HG03025 (cell line): ENCODE results near the gene ADAMTS17.
A peak's percentile ranks its signal among the peaks of the same experiment; 100 is the strongest.

Experiments
- ATAC-seq: cut with Tn5 transposase; IDR thresholded peaks from one replicate; pipeline ENCODE4 v1.9.1; 2021; ENCODE audit warnings: mild to moderate bottlenecking, moderate library complexity; ENCODE audit not compliant: unreplicated experiment, low FRiP score

The ADAMTS17 gene

GRCh38 chr15:100341750-100342560 lies at the start of gene ADAMTS17:
TSS of gene ADAMTS17 (minus strand) at chr15:100341975. CDS start at chr15:100341899, 76 bp downstream.
- peak; percentile 93 for ATAC-seq

DNA sequence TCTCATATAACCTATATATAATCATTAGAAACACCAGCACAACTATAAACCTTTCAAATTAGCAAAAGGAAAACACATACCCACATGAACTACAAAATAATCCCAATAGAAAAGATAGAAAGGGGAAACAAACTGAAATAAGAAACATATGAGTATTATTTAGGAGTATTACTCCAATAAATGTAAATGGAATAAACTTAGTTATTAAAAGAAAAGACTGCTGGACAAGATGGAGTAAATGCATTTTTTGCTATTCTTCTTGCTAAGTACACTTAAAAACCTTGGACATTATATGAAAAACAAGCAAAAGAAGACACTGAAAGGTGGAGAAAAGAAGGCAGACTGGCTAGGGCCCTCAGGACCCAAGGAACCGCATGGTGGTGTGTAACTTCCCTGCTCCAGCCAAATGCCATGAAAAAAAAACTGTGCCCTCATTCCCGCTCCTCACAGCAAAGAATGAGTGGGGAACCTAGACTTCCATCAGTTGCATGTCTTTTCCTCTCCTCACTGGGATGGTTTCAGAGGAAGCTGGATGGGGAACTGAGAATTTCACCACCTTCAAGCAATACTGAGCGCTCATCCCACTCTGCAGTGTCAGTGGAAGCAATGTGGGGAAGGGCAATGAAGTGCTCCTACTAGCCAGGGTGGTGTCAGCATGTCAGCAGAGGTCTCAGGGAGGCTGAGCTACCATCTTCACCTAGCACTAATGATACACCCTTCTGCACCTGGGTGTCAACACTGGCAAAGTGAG lies 43.7 kb upstream of the ADAMTS17 start:
- no peak for ATAC-seq

GRCh38 chr15:100384108-100384410 lies 42.3 kb upstream of the ADAMTS17 start:
- no peak for ATAC-seq

- ATAC-seq, result no peak
Observed at GRCh38 chr15:100383302-100384107, 41.7 kb upstream of the ADAMTS17 start.

- no peak for ATAC-seq
Observed at GRCh38 chr15:100373942-100374341, 32.2 kb upstream of the ADAMTS17 start.

GRCh38 chr15:100373120-100373896 lies 31.5 kb upstream of the ADAMTS17 start:
- ATAC-seq, result no peak

GRCh38 chr15:100372739-100373119 lies 31.0 kb upstream of the ADAMTS17 start:
- ATAC-seq, result no peak

GRCh38 chr15:100355342-100355741 lies 13.6 kb upstream of the ADAMTS17 start:
- no peak for ATAC-seq

DNA sequence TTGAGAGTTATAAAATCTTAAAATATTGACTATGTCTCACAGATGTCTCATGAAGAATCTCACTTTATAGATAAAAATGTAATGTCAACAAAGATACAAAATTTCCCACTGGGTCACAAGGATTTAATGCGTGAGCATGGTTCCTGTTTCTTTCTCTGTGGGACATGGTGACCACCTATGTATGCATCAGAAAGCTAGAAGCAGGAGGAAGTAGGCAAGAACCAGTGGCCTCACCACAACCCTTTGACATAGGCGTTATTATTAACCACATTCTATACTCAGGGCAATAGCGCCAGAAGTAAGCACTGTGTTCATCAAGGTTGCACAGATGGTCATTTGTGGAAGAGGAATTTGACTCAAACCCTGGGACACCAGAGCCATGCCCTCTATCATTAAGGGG lies 11.7 kb upstream of the ADAMTS17 start:
- ATAC-seq, result no peak

DNA sequence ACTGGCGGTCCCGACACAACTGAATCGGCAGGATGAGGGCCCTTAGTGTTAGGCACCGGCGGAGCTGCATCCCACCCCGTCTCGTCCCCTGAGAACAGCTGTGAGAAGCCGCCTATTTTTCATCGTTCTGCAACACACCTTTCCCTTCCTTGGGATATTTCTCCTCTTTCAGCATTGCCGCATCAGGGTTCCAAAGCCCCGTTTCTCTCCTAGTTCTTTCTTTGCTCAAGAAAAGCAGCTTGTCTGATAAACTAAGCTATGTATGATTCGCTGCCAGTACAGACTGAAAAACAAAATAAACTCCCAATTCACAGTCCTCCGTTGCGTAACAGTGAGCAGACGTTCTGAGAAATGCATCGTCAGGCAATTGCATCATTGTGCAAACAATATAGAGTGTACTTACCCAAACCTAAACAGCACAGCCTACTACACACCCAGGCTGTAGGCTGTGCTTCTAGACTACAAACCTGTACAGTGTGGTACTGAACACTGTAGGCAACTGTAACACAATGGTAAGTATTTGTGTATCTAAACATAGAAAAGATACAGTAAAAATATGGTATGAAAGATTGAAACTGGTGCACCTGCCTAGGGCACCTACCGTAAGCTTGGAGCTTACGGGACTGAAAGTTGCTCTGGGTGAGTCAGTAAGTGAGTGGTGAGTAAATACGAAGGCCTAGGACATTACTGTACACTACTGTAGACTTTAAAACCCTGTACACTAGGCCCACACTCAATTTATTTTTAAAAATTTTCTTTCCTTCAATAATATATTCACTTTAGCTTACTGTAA lies 8.9 kb upstream of the ADAMTS17 start:
- no peak for ATAC-seq

DNA sequence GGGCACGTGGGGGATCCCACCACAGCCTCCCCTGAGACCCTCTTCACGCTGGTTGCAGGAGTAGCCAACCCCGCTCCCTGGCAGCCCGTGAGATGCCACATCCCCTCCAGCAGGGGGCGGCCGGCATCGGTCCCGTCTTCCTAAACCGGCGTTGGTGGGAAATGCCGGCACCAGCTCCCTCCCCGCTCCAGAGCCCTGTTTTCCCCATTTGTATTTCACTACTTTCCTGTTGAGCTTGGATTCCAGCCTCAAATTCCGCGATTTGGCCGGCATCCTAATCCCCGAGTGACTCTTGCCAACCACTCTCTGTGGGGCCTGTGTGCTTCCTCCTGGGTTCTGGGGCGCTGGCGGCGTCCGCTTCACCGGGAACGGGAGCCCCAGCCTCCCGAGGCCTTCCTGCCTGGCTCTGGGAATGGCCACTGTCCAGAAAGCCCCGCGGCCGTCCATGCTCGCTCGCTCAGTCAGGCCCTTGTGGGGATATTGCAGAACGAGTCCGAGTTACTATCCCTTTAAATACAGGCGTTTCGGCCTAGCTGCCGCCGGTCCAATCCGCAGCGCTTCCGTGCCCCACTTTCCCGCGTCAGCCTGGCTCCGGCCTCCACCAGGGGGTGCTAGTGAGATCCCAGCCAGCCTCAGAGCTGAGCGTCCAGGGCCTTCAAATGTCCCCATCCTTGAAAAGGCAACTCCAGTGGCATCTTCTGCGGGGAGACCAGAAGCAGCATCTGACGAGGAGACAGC lies 8.1 kb upstream of the ADAMTS17 start:
- ATAC-seq, result peak; percentile 96

DNA sequence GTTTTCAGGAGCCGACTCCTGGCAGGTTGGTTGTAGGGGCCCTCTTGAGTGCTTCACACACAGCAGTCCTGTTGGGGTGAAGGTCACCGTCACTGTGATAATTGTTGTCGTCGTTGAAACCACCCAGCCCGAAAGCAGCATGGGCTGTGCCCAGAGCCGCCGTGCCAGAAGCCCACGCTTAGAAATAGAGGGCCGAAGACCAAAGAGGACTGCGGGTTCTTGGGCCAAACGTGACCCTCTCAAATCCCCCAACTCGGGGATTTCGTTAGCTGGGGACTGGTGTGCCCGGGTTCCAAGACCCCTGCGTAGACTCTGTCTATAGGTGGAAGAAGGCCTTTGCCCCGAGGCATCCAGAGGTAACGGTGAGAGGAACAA lies 7.5 kb upstream of the ADAMTS17 start:
- no peak for ATAC-seq

GRCh38 chr15:100348578-100348977 lies 6.8 kb upstream of the ADAMTS17 start:
- no peak for ATAC-seq

GRCh38 chr15:100346866-100347512 lies 5.2 kb upstream of the ADAMTS17 start:
- no peak for ATAC-seq

DNA sequence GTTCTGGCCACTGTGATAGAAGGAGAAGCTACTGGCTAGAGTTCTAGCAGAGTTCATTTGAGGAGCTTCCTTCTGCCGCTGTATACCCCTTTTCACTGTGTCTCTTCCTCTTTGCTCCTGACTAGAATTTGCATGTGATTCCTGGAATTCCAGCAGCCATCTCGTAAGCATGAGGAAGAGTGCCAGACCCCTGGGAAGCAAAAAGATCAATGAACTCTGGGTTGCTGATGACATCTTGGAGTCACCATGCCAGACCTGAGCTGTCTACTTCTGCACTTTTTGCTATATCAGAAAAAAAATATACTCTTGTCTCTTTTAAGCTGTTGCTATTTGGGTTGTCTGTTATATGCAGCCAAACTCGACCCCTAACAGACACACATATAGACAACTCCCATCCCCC lies 3.7 kb upstream of the ADAMTS17 start:
- ATAC-seq, result no peak

DNA sequence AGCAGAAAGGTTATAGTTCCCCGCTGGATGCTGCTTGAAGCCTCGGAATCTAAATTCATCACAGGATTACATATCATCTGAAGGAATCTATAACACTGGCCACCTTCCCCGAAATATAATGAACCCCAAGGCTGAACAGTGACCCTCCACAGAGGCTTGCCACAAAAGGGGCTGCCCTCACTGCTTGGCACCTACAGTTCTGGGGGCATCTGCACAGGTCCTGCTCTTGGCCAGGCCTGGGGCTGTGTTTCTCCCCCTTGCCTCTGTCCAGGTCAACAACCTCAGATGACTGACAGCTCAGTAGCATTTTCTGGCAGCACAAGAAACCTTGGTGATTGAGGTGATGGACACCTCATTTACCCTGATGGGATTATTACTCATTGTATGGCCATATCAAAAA lies 1.5 kb upstream of the ADAMTS17 start:
- ATAC-seq, result no peak

DNA sequence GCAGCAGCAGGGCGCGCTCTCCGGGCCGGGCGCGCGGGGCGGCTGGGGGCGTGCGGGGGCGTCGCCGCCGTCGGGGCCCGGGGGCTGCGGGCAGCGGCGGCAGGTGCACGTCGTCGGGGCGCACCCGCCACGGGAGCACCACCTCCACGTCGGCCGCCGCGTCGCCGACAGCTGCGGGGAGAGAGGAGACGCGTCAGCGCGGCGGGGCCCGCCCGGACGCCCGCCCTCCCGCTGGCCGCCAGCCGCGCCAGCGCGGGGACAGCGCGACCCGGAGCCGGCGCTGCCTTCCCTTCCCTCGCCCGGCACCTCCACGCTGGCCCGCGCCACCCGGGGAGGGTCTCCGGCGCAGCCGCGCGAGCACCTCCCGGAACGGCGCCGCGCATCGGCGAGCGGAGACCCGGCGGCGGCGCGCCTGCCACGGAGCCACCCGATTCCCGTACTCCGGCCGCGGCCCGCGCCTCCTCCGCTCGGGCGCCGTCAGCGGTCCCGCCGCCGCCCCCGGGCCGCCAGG lies 481 bp downstream of the ADAMTS17 start:
- ATAC-seq, result peak; percentile 11

GRCh38 chr15:100340721-100341238 lies 995 bp downstream of the ADAMTS17 start:
- no peak for ATAC-seq
